BE2C (cell line): ENCODE data around the gene ENOX1.
"Not testable (repeated sequence)": the region's sequence is repeated elsewhere in the genome, so short reads cannot be mapped to it uniquely, and the experiment has no call there.

Source experiments
- DNase-seq: peaks from one replicate; pipeline ENCODE4 v3.0.0-alpha.2; 2020
- H3K27me3 ChIP-seq: fragments of 250-450 bp; sonication (Bioruptor Pico); 2 replicates; pipeline ENCODE4 v1.5.1; 2020; ENCODE audit warnings: mild to moderate bottlenecking
- H3K36me3 ChIP-seq: fragments of 250-450 bp; sonication (Bioruptor Pico); 2 replicates; pipeline ENCODE4 v1.5.1; 2020; ENCODE audit warnings: mild to moderate bottlenecking
- H3K4me1 ChIP-seq: fragments of 250-450 bp; sonication (Bioruptor Pico); 2 replicates; pipeline ENCODE4 v1.5.1; 2020
- H3K4me3 ChIP-seq: 2 replicates; pipeline ENCODE4 v1.5.1; 2011; ENCODE audit warnings: low read depth, low read length
- H3K9me3 ChIP-seq: fragments of 250-450 bp; sonication (Bioruptor Pico); 2 replicates; pipeline ENCODE4 v1.5.1; 2020
- CTCF ChIP-seq: IDR thresholded peaks from 2 replicates; pipeline ENCODE4 v1.5.1; 2012; ENCODE audit warnings: mild to moderate bottlenecking, low read depth, low read length

Gene ENOX1

GRCh38 chr13:43422116-43422515 lies 364.7 kb downstream of the ENOX1 start:
- no peak for DNase-seq
- TF ChIP-seq CTCF = no peak
- no peaks in the 10 kb centered on the region for H3K36me3 ChIP-seq
- H3K4me1 ChIP-seq = no peaks in the 10 kb centered on the region
- H3K27me3 ChIP-seq = no peaks in the 10 kb centered on the region
- no peak overlapping the region for H3K4me3 ChIP-seq
- H3K9me3 ChIP-seq = no peaks in the 10 kb centered on the region

- H3K4me3 ChIP-seq, DNase-seq, H3K9me3 ChIP-seq, H3K36me3 ChIP-seq, H3K4me1 ChIP-seq, H3K27me3 ChIP-seq: not testable (repeated sequence)
Observed at GRCh38 chr13:43416842-43417241, 369.9 kb downstream of the ENOX1 start.

- not testable (repeated sequence) for H3K4me3 ChIP-seq, H3K9me3 ChIP-seq, H3K27me3 ChIP-seq
Observed at GRCh38 chr13:43416408-43416807, 370.4 kb downstream of the ENOX1 start.

GRCh38 chr13:43415903-43416391 lies 370.8 kb downstream of the ENOX1 start:
- H3K4me3 ChIP-seq, DNase-seq, H3K36me3 ChIP-seq, H3K4me1 ChIP-seq, H3K9me3 ChIP-seq, H3K27me3 ChIP-seq: not testable (repeated sequence)

More at GRCh38 chr13:43416408-43416807, 370.4 kb downstream of the ENOX1 start:
- not testable (repeated sequence) for H3K36me3 ChIP-seq, H3K4me1 ChIP-seq, DNase-seq

- DNase-seq = no peak
- Histone ChIP-seq H3K27me3 (no peaks in the 10 kb centered on the region), H3K9me3 (no peaks in the 10 kb centered on the region), H3K4me1 (peaks cover 4% of the 10 kb centered on the region; the same call in 1 of the 2 replicates), H3K4me3 (no peak overlapping the region), H3K36me3 (no peaks in the 10 kb centered on the region)
- no peak for TF ChIP-seq CTCF
Observed at GRCh38 chr13:43414111-43414510, 372.7 kb downstream of the ENOX1 start.

GRCh38 chr13:43411741-43412140 lies 375.0 kb downstream of the ENOX1 start:
- DNase-seq = no peak
- Histone ChIP-seq H3K27me3 (no peaks in the 10 kb centered on the region), H3K36me3 (no peaks in the 10 kb centered on the region), H3K4me1 (peaks cover 4% of the 10 kb centered on the region; the same call in 1 of the 2 replicates), H3K4me3 (no peak overlapping the region), H3K9me3 (no peaks in the 10 kb centered on the region)
- no peak for TF ChIP-seq CTCF

- Histone ChIP-seq H3K27me3 (no peaks in the 10 kb centered on the region), H3K4me3 (no peak overlapping the region), H3K9me3 (no peaks in the 10 kb centered on the region), H3K4me1 (peaks cover 4% of the 10 kb centered on the region; the same call in 1 of the 2 replicates), H3K36me3 (no peaks in the 10 kb centered on the region)
- TF ChIP-seq CTCF = no peak
- no peak for DNase-seq
Observed at GRCh38 chr13:43411211-43411610, 375.6 kb downstream of the ENOX1 start.

- no peaks in the 10 kb centered on the region for H3K9me3 ChIP-seq
- no peak overlapping the region for H3K4me3 ChIP-seq
- H3K36me3 ChIP-seq = no peaks in the 10 kb centered on the region
- no peak for TF ChIP-seq CTCF
- H3K4me1 ChIP-seq = peaks cover 12% of the 10 kb centered on the region; the same call in 1 of the 2 replicates
- H3K27me3 ChIP-seq = no peaks in the 10 kb centered on the region
- DNase-seq = no peak
Observed at GRCh38 chr13:43408274-43408673, 378.5 kb downstream of the ENOX1 start.
